HG02973 (cell line): ENCODE results near the gene CTBS.
"Not testable (repeated sequence)": the region's sequence is repeated elsewhere in the genome, so short reads cannot be mapped to it uniquely, and the experiment has no call there.

Experiments used
- ATAC-seq: cut with Tn5 transposase; IDR thresholded peaks from one replicate; pipeline ENCODE4 v1.9.1; 2021; ENCODE audit warnings: moderate library complexity; ENCODE audit not compliant: unreplicated experiment

CTBS gene

GRCh38 chr1:84573967-84574842, at the start of gene CTBS:
Gene CTBS (minus strand): TSS chr1:84574440. CDS start chr1:84574415, 25 bp downstream.
- peak; percentile 82 for ATAC-seq

GRCh38 chr1:84621553-84621952, 47.3 kb upstream of the CTBS start:
- ATAC-seq: no peak

GRCh38 chr1:84620720-84621313, 46.6 kb upstream of the CTBS start:
- peak; percentile 89 for ATAC-seq

GRCh38 chr1:84619383-84620102, 45.3 kb upstream of the CTBS start:
- no peak for ATAC-seq

GRCh38 chr1:84617349-84617748, 43.1 kb upstream of the CTBS start:
- ATAC-seq: no peak

GRCh38 chr1:84615790-84616189, 41.5 kb upstream of the CTBS start:
- no peak for ATAC-seq

GRCh38 chr1:84613887-84614286, 39.6 kb upstream of the CTBS start:
- no peak for ATAC-seq

GRCh38 chr1:84613026-84613425, 38.8 kb upstream of the CTBS start:
- ATAC-seq: no peak

GRCh38 chr1:84611796-84612195, 37.6 kb upstream of the CTBS start:
- no peak for ATAC-seq

GRCh38 chr1:84611091-84611490, 36.9 kb upstream of the CTBS start:
- ATAC-seq: no peak

- ATAC-seq: no peak
These were observed 32.7 kb upstream of the CTBS start for GRCh38 chr1:84606977-84607376.

- ATAC-seq: no peak
These were observed 30.9 kb upstream of the CTBS start for GRCh38 chr1:84605157-84605556.

- no peak for ATAC-seq
These were observed 29.9 kb upstream of the CTBS start for GRCh38 chr1:84603941-84604830.

GRCh38 chr1:84603223-84603622, 29.0 kb upstream of the CTBS start:
- ATAC-seq: no peak

- no peak for ATAC-seq
These were observed 26.6 kb upstream of the CTBS start for GRCh38 chr1:84600796-84601195.

GRCh38 chr1:84598846-84599741, 24.9 kb upstream of the CTBS start:
- ATAC-seq: peak; percentile 78

GRCh38 chr1:84598418-84598817, 24.2 kb upstream of the CTBS start:
- ATAC-seq: no peak

- no peak for ATAC-seq
These were observed 22.8 kb upstream of the CTBS start for GRCh38 chr1:84597011-84597410.

- not testable (repeated sequence) for ATAC-seq
These were observed 20.7 kb upstream of the CTBS start for GRCh38 chr1:84594959-84595358.

- no peak for ATAC-seq
These were observed 12.9 kb upstream of the CTBS start for GRCh38 chr1:84587099-84587498.
